Vagina (tissue), 2 donors: Measurements from ENCODE around the gene AKAP1.

Experiments used
- CTCF ChIP-seq, 3 experiments: fragments of 450-650 bp in 2 of 3; fragments of 200-600 bp in 1 of 3; sonication (generic) in 1 of 3; IDR thresholded peaks; one replicate each; pipeline ENCODE4 v1.5.1; 2017 to 2019; ENCODE audit warnings: antibody characterized with exemption in 3 of 3, mild to moderate bottlenecking in 2 of 3, moderate library complexity in 2 of 3
- POLR2AphosphoS5 ChIP-seq, 2 donors: sonication (generic); formaldehyde crosslinking; IDR thresholded peaks; one replicate each; pipeline ENCODE4 v1.9.0; 2017; ENCODE audit warnings: antibody characterized with exemption in 2 of 2, mild to moderate bottlenecking in 2 of 2, low read depth in 1 of 2; ENCODE audit not compliant: insufficient read depth in 1 of 2

- TF ChIP-seq CTCF (IDR thresholded peaks at IDR 0.05), result no peak
- no peak for TF ChIP-seq POLR2AphosphoS5 (IDR thresholded peaks at IDR 0.05; ENCODE audit: insufficient read depth in 1 of 2, low read depth in 1 of 2)
These were observed 6.2 kb downstream of the AKAP1 start for GRCh38 chr17:57091186-57091618.
